Measurements from ENCODE around the gene CREBRF. TPM values are rescaled to one million over a fixed set of nuclear protein-coding genes. Genes with fewer than 3 reads are reported as not detected.

CREBRF gene
- total and polyA plus RNA-seq, 2 experiments from 2014 or later, result 2.0 to 3.5 TPM

DNA sequence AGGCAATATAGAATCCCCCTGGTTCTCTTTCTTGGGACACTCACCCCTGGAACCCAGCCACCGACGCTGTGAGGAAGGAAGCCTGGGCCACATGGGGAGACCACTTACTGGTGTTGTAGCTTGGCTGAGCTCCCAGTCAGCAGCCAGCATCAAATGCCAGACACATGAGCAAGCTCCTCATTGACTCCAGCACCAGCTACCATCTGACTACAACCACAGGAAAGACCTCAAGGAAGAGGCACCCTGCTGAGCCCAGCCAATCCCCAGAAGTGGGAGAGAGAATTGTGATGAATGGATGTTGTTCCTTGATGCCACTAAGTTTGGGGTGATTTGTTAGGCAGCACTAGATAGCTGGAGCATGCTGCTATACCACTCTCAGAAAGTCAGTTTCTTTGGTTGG lies 124.2 kb downstream of the CREBRF start:
- no peaks in the 10 kb centered on the region for H3K79me2 ChIP-seq (replicated peaks; ENCODE audit: insufficient read depth)
- ATAC-seq, result no peak
- H3K27me3 ChIP-seq (ENCODE audit: insufficient read depth), result no peaks in the 10 kb centered on the region
- no peaks in the 10 kb centered on the region for H3K9me2 ChIP-seq (ENCODE audit: insufficient read depth)
- no peak for DNase-seq (ENCODE audit: low spot score)
- H3K4me2 ChIP-seq, result no peak overlapping the region
- H3K4me3 Mint-ChIP-seq, result no peak overlapping the region
- no peak overlapping the region for H2AFZ ChIP-seq
- H3K9me3 Mint-ChIP-seq, result no peaks in the 10 kb centered on the region
- TF ChIP-seq ZNF331 (CRISPR knock-in tag; IDR thresholded peaks at IDR 0.05; ENCODE audit: low read depth), result 0 out of 2 replicates have a peak, but pooled peaks have one; percentile 52
- TF ChIP-seq, protein P1, sequence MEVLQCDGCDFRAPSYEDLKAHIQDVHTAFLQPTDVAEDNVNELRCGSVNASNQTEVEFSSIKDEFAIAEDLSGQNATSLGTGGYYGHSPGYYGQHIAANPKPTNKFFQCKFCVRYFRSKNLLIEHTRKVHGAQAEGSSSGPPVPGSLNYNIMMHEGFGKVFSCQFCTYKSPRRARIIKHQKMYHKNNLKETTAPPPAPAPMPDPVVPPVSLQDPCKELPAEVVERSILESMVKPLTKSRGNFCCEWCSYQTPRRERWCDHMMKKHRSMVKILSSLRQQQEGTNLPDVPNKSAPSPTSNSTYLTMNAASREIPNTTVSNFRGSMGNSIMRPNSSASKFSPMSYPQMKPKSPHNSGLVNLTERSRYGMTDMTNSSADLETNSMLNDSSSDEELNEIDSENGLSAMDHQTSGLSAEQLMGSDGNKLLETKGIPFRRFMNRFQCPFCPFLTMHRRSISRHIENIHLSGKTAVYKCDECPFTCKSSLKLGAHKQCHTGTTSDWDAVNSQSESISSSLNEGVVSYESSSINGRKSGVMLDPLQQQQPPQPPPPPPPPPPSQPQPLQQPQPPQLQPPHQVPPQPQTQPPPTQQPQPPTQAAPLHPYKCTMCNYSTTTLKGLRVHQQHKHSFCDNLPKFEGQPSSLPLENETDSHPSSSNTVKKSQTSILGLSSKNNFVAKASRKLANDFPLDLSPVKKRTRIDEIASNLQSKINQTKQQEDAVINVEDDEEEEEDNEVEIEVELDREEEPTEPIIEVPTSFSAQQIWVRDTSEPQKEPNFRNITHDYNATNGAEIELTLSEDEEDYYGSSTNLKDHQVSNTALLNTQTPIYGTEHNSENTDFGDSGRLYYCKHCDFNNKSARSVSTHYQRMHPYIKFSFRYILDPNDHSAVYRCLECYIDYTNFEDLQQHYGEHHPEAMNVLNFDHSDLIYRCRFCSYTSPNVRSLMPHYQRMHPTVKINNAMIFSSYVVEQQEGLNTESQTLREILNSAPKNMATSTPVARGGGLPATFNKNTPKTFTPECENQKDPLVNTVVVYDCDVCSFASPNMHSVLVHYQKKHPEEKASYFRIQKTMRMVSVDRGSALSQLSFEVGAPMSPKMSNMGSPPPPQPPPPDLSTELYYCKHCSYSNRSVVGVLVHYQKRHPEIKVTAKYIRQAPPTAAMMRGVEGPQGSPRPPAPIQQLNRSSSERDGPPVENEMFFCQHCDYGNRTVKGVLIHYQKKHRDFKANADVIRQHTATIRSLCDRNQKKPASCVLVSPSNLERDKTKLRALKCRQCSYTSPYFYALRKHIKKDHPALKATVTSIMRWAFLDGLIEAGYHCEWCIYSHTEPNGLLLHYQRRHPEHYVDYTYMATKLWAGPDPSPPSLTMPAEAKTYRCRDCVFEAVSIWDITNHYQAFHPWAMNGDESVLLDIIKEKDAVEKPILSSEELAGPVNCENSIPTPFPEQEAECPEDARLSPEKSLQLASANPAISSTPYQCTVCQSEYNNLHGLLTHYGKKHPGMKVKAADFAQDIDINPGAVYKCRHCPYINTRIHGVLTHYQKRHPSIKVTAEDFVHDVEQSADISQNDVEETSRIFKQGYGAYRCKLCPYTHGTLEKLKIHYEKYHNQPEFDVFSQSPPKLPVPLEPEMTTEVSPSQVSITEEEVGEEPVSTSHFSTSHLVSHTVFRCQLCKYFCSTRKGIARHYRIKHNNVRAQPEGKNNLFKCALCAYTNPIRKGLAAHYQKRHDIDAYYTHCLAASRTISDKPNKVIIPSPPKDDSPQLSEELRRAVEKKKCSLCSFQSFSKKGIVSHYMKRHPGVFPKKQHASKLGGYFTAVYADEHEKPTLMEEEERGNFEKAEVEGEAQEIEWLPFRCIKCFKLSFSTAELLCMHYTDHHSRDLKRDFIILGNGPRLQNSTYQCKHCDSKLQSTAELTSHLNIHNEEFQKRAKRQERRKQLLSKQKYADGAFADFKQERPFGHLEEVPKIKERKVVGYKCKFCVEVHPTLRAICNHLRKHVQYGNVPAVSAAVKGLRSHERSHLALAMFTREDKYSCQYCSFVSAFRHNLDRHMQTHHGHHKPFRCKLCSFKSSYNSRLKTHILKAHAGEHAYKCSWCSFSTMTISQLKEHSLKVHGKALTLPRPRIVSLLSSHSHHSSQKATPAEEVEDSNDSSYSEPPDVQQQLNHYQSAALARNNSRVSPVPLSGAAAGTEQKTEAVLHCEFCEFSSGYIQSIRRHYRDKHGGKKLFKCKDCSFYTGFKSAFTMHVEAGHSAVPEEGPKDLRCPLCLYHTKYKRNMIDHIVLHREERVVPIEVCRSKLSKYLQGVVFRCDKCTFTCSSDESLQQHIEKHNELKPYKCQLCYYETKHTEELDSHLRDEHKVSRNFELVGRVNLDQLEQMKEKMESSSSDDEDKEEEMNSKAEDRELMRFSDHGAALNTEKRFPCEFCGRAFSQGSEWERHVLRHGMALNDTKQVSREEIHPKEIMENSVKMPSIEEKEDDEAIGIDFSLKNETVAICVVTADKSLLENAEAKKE (CRISPR knock-in tag; IDR thresholded peaks at IDR 0.05), result no peak
- H4K20me1 ChIP-seq (replicated peaks; ENCODE audit: insufficient read depth), result no peaks in the 10 kb centered on the region; the same call in 1 of the 2 replicates
- no peak overlapping the region for H3K27ac Mint-ChIP-seq
- H3F3A ChIP-seq (replicated peaks; ENCODE audit: low read depth), result no peaks in the 10 kb centered on the region
- H3K4me1 Mint-ChIP-seq, result peaks cover 6% of the 10 kb centered on the region; the same call in 2 of the 3 replicates
- no peak overlapping the region for H3K27ac ChIP-seq (ENCODE audit: low read depth)
- no peaks in the 10 kb centered on the region for H3K4me1 ChIP-seq (ENCODE audit: insufficient read depth)
- H3K36me3 ChIP-seq (ENCODE audit: insufficient read depth), result no peaks in the 10 kb centered on the region
- H3K27me3 Mint-ChIP-seq (ENCODE audit: insufficient read depth, low read depth, poor library complexity), result peaks cover 15% of the 10 kb centered on the region
- no peak overlapping the region for H3K4me3 ChIP-seq
- H3K36me3 Mint-ChIP-seq (ENCODE audit: low read depth), result no peaks in the 10 kb centered on the region

DNA sequence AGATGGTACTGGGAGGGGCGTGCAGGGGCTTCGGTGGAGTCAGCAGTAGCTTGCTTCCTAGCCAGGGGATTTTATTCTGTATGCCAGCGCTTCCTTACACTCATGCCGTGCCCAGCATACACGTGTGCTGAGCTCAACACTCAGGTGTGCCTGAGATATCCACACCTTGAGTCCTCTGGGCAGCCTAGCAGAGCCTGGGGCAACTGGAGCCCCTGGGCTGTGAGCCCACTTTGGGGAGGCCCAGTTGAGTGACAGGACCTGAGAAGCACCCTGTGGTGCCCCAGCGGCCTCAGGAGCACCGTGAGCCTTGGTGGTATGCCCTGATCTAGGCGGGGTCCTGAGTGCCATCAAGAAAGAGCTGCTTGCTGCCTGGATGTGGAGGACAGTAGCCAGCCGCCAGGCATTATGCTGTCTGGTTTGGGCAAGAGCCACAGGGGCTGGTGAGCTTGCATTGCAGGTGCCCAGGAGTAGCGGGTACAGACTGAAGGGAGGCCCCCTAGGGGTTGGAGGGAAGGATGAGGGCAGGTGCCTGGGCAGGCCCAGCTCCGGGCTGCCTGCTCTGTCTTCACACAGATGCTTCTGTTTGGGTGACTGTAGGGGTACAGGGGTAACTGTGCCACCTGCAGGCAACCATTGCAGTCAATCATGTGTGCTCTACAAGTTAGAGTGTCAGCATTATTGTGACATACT lies 131.0 kb downstream of the CREBRF start:
- H3K27ac ChIP-seq (ENCODE audit: low read depth), result no peak overlapping the region
- no peaks in the 10 kb centered on the region for H3K9me3 Mint-ChIP-seq
- H3K9me2 ChIP-seq (ENCODE audit: insufficient read depth), result no peaks in the 10 kb centered on the region
- H3K79me2 ChIP-seq (replicated peaks; ENCODE audit: insufficient read depth), result no peaks in the 10 kb centered on the region
- H3K4me3 ChIP-seq, result no peak overlapping the region
- H4K20me1 ChIP-seq (replicated peaks; ENCODE audit: insufficient read depth), result no peaks in the 10 kb centered on the region
- no peaks in the 10 kb centered on the region for H3F3A ChIP-seq (replicated peaks; ENCODE audit: low read depth)
- no peaks in the 10 kb centered on the region for H3K4me1 Mint-ChIP-seq
- no peak overlapping the region for H3K4me3 Mint-ChIP-seq
- peak; percentile 98 for ATAC-seq
- peak; percentile 64 for DNase-seq (ENCODE audit: low spot score)
- H3K27me3 Mint-ChIP-seq (ENCODE audit: insufficient read depth, low read depth, poor library complexity), result peaks cover 2% of the 10 kb centered on the region
- H2AFZ ChIP-seq, result no peak overlapping the region
- no peaks in the 10 kb centered on the region for H3K36me3 Mint-ChIP-seq (ENCODE audit: low read depth)
- no peaks in the 10 kb centered on the region for H3K27me3 ChIP-seq (ENCODE audit: insufficient read depth)
- TF ChIP-seq JUNB (IDR thresholded peaks at IDR 0.05; ENCODE audit: unreplicated experiment) (no peak), EZH2 (IDR thresholded peaks at IDR 0.05; ENCODE audit: low read depth, unreplicated experiment) (no peak), STAT1 (IDR thresholded peaks at IDR 0.05; ENCODE audit: unreplicated experiment) (no peak)
- TF ChIP-seq, protein P2, sequence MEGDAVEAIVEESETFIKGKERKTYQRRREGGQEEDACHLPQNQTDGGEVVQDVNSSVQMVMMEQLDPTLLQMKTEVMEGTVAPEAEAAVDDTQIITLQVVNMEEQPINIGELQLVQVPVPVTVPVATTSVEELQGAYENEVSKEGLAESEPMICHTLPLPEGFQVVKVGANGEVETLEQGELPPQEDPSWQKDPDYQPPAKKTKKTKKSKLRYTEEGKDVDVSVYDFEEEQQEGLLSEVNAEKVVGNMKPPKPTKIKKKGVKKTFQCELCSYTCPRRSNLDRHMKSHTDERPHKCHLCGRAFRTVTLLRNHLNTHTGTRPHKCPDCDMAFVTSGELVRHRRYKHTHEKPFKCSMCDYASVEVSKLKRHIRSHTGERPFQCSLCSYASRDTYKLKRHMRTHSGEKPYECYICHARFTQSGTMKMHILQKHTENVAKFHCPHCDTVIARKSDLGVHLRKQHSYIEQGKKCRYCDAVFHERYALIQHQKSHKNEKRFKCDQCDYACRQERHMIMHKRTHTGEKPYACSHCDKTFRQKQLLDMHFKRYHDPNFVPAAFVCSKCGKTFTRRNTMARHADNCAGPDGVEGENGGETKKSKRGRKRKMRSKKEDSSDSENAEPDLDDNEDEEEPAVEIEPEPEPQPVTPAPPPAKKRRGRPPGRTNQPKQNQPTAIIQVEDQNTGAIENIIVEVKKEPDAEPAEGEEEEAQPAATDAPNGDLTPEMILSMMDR (conservative IDR thresholded peaks at IDR 0.05; ENCODE audit: low read depth in 2 of 2), result peak; percentile 42 to 48
- no peaks in the 10 kb centered on the region for H3K4me1 ChIP-seq (ENCODE audit: insufficient read depth)
- no peaks in the 10 kb centered on the region for H3K36me3 ChIP-seq (ENCODE audit: insufficient read depth)
- no peak overlapping the region for H3K27ac Mint-ChIP-seq
- no peak overlapping the region for H3K4me2 ChIP-seq
